NCI-H748 treated with DMSO at 0.1 percent for 48 hours (cell line): ENCODE measurements around the gene NIPA2.

Experiments used
- DNase-seq: peaks from one replicate; lab custom pipeline; 2025; lab: John Stamatoyannopoulos, UW

NIPA2 gene

GRCh38 chr15:22902981-22903380, 64.5 kb downstream of the NIPA2 start:
- no peak for DNase-seq

GRCh38 chr15:22903427-22903826, 65.0 kb downstream of the NIPA2 start:
- DNase-seq = no peak

GRCh38 chr15:22903961-22904534, 65.6 kb downstream of the NIPA2 start:
- no peak for DNase-seq

- DNase-seq = no peak
These were observed 66.3 kb downstream of the NIPA2 start for GRCh38 chr15:22904736-22905135.

GRCh38 chr15:22907161-22907950, 68.9 kb downstream of the NIPA2 start:
- no peak for DNase-seq

GRCh38 chr15:22908830-22909229, 70.4 kb downstream of the NIPA2 start:
- no peak for DNase-seq

- no peak for DNase-seq
These were observed 72.8 kb downstream of the NIPA2 start for GRCh38 chr15:22911306-22911705.

GRCh38 chr15:22912256-22912655, 73.8 kb downstream of the NIPA2 start:
- no peak for DNase-seq

- DNase-seq = no peak
These were observed 75.3 kb downstream of the NIPA2 start for GRCh38 chr15:22913646-22914380.

- no peak for DNase-seq
These were observed 77.5 kb downstream of the NIPA2 start for GRCh38 chr15:22915866-22916515.

GRCh38 chr15:22916606-22917350, 78.3 kb downstream of the NIPA2 start:
- no peak for DNase-seq

GRCh38 chr15:22917556-22917955, 79.1 kb downstream of the NIPA2 start:
- DNase-seq = no peak
